ENCODE measurements around the gene NTSR1.

DNA sequence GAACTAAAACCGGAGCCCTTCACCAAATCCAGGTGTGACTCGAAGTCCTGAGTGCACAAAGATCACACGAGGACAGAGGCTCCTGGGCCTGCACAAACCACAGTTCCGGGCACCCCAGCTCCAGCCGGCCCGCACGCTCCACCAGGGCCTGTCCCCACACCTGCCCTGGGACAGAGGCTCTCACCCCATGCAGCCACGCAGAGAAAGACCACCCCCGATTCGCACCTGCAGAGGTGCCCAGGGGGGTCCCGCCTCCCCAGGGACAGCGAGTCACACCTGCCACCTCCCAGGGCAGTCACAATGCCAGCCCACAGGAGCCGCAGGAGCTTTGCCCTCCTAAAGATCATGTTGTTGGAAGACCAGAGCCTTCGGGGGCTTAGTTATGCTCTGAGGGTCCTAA lies 62.3 kb downstream of the NTSR1 start:
- no peak for TF ChIP-seq CTCF (IDR thresholded peaks at IDR 0.05; ENCODE audit: low read depth, low read length, poor library complexity, severe bottlenecking)
- TF ChIP-seq EZH2phosphoT487 (IDR thresholded peaks at IDR 0.05; ENCODE audit: borderline replicate concordance, low read length), result no peak

Data from DOHH2 (cell line).